ENCODE measurements around the gene SLC27A6. TPM values are rescaled to one million over a fixed set of nuclear protein-coding genes. Genes with fewer than 3 reads are reported as not detected.

The SLC27A6 gene
- total and polyA plus RNA-seq, 2 of the 13 experiments (the other 11 are each of a cell fraction or from before 2014, with no cell fraction given), result not detected

- Histone ChIP-seq H4K20me1 (ENCODE audit: insufficient read depth, low read length) (no peaks in the 10 kb centered on the region), H2AFZ (ENCODE audit: low read length) (no peak overlapping the region), H3K4me1 (ENCODE audit: insufficient read depth, low read length) (no peaks in the 10 kb centered on the region), H3K27ac (ENCODE audit: extremely low read length, insufficient read depth, low read length) (no peak overlapping the region), H3K4me2 (ENCODE audit: low read depth, low read length) (no peak overlapping the region), H3K9ac (ENCODE audit: insufficient read depth, low read depth, low read length) (no peak overlapping the region), H3K79me2 (ENCODE audit: insufficient read depth, low read length) (no peaks in the 10 kb centered on the region), H3K36me3 (replicated peaks in 1 of 2; ENCODE audit: control insufficient read depth in 1 of 2, insufficient read depth in 2 of 2, low read length in 2 of 2) (no peaks in the 10 kb centered on the region), H3K4me3 (replicated peaks in 1 of 3; ENCODE audit: insufficient read depth in 1 of 3, low read depth in 2 of 3, low read length in 3 of 3) (no peak overlapping the region), H3K9me3 (ENCODE audit: low read length) (no peaks in the 10 kb centered on the region), H3K27me3 (ENCODE audit: control insufficient read depth in 1 of 2, insufficient read depth in 2 of 2, low read length in 2 of 2) (no peaks in the 10 kb centered on the region)
- in situ Hi-C loops (cut with HindIII; ENCODE audit: extremely low pct_ligation_motif_present, low pct_unique_long_range_greater_than_20kb) (loop anchor here (25.0 kb wide), 1 partner anchor 1513 kb away; no protein-coding TSS in a partner anchor), intact Hi-C loops (cut with micrococcal nuclease; ENCODE audit: unreplicated experiment) (no loop called here)
- FAIRE-seq (no peak), ATAC-seq (no peak), DNase-seq (ENCODE audit: low spot score) (no peak)
- ChIA-PET CTCF (ENCODE audit: low intra/inter-chr PET ratio, low total read pairs) (no interaction called here), POLR2A (no interaction called here)
- 1% methylated on average over 4 of the region's 4 CpGs for WGBS (ENCODE audit: low lambda C conversion rate)
- BruUV-seq (replicated peaks), result no TSS peak
- TF ChIP-seq ZBTB49 (CRISPR knock-in tag; IDR thresholded peaks at IDR 0.05; ENCODE audit: borderline replicate concordance) (no peak), HNF1A (IDR thresholded peaks at IDR 0.05; ENCODE audit: low read depth) (no peak), HNF1A (CRISPR knock-in tag; IDR thresholded peaks at IDR 0.05; ENCODE audit: borderline replicate concordance) (no peak), ZNF605 (CRISPR knock-in tag; IDR thresholded peaks at IDR 0.05) (no peak), GTF3A (CRISPR knock-in tag; conservative IDR thresholded peaks at IDR 0.05) (no peak), PCBP1 (IDR thresholded peaks at IDR 0.05; ENCODE audit: borderline replicate concordance, low read depth, low read length) (no peak), EP300 (IDR thresholded peaks at IDR 0.05; ENCODE audit: low read depth in 2 of 2, low read length in 2 of 2) (no peak), EP300 (CRISPR knock-in tag; IDR thresholded peaks at IDR 0.05; ENCODE audit: borderline replicate concordance) (no peak), IKZF4 (CRISPR knock-in tag; IDR thresholded peaks at IDR 0.05; ENCODE audit: borderline replicate concordance, low read depth, not compliant biosample characterization) (no peak), ZNF772 (CRISPR knock-in tag; IDR thresholded peaks at IDR 0.05) (no peak), ZNF230 (CRISPR knock-in tag; IDR thresholded peaks at IDR 0.05) (no peak), ZNF460 (CRISPR knock-in tag; IDR thresholded peaks at IDR 0.05; ENCODE audit: borderline replicate concordance) (no peak), ZMYM2 (CRISPR knock-in tag; IDR thresholded peaks at IDR 0.05) (no peak), ATAD3A (CRISPR knock-in tag; IDR thresholded peaks at IDR 0.05) (no peak)
These were observed 109.6 kb downstream of the SLC27A6 start for GRCh38 chr5:129074903-129075302.
